ENCODE measurements around the gene CCT7.

Gene CCT7

DNA sequence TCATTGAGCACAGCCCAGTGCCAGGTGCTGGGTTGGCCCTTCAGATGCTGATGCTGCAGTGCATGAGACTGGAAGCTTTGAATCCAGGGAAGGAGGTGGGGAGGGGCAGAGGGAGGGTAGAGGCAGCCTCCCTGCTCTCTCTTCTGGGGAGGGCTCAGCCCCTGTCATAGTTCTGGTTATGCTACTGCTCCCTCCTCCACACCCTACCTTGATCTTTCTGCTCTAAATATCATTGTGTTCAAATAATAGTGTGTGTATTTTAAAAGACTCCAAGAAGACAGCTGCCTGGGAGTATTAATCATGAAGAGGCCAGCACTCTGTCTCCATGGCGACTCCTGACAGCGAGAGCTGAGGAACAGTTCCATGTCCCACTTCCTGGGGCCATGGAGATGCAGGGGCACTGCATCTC is 63.0 kb downstream of the CCT7 start:
- TF ChIP-seq GATA3 (IDR thresholded peaks at IDR 0.05; ENCODE audit: low read depth, low read length) = no peak
- TF ChIP-seq GATA2 (IDR thresholded peaks at IDR 0.05; ENCODE audit: low read depth, low read length) = no peak

- TF ChIP-seq GATA2 (IDR thresholded peaks at IDR 0.05; ENCODE audit: low read depth, low read length) (no peak), GATA3 (IDR thresholded peaks at IDR 0.05; ENCODE audit: low read depth, low read length) (no peak)
Measured at GRCh38 chr2:73297586-73297985, 63.5 kb downstream of the CCT7 start.

- no peak for TF ChIP-seq GATA2 (IDR thresholded peaks at IDR 0.05; ENCODE audit: low read depth, low read length)
- TF ChIP-seq GATA3 (IDR thresholded peaks at IDR 0.05; ENCODE audit: low read depth, low read length) = no peak
Measured at GRCh38 chr2:73300926-73301325, 66.8 kb downstream of the CCT7 start.

DNA sequence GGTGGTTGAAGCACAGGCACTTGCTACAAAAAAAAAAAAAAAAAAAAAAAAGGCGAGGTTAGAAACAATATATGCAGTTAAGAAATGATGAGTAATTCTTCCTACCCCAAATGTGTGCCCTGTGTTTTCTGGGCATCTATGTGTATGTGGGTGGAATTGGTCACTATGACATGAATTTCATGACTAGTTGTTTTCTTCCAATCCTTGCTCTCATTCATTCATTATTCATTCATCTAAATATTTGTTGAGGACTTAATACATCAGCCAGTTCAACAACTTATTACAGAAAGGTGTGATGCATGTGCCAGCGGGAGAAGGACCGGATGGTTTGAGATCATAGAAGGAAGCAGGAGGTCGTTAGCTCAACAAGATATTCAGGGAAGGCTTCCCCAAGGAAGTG is 67.5 kb downstream of the CCT7 start:
- TF ChIP-seq GATA2 (IDR thresholded peaks at IDR 0.05; ENCODE audit: low read depth, low read length) (no peak), GATA3 (IDR thresholded peaks at IDR 0.05; ENCODE audit: low read depth, low read length) (no peak)

Measured in SH-SY5Y (cell line).